Bronchial epithelial cell (primary cell): ENCODE measurements around the gene COPRS. TPM values are rescaled to one million over a fixed set of nuclear protein-coding genes. Genes with fewer than 3 reads are reported as not detected.
"Not testable (repeated sequence)": the region's sequence is repeated elsewhere in the genome, so short reads cannot be mapped to it uniquely, and the experiment has no call there.

ENCODE experiments used
- DNase-seq: peaks from one replicate; pipeline ENCODE4 v3.0.0-alpha.2; 2010; ENCODE audit warnings: low read depth
- FAIRE-seq: peaks from 2 replicates; lab custom pipeline; 2011; peaks lifted over from hg19 to GRCh38; lab: Jason Lieb, UNC
- H3K27me3 ChIP-seq: 2 replicates; pipeline ENCODE4 v1.5.1; 2011; ENCODE audit warnings: low read length; ENCODE audit not compliant: control insufficient read depth, insufficient read depth
- H3K36me3 ChIP-seq: 2 replicates; pipeline ENCODE4 v1.5.1; 2011; ENCODE audit warnings: low read length; ENCODE audit not compliant: control insufficient read depth, insufficient read depth
- H3K4me3 ChIP-seq: 2 replicates; pipeline ENCODE4 v1.5.1; 2011; ENCODE audit warnings: mild to moderate bottlenecking, low read depth, low read length, control low read depth
- CTCF ChIP-seq: IDR thresholded peaks from 2 replicates; pipeline ENCODE4 v1.5.1; 2011; ENCODE audit warnings: mild to moderate bottlenecking, moderate library complexity, low read length, control low read depth, inconsistent platforms; ENCODE audit not compliant: insufficient read depth, severe bottlenecking
- total RNA-seq: library from RNA; depleted of rRNA; stranded (reverse); fragments of >200 nt; gene quantifications from 2 replicates; pipeline ENCODE4 v1.2.1, GENCODE V29; 2014

Gene COPRS
- total RNA-seq, 1 donor from 2014 or later: 78.7 TPM

- Histone ChIP-seq H3K36me3 (no peaks in the 10 kb centered on the region), H3K27me3 (no peaks in the 10 kb centered on the region), H3K4me3 (no peak overlapping the region)
- DNase-seq: no peak
- no peak for FAIRE-seq
- TF ChIP-seq CTCF: no peak
Observed at GRCh38 chr17:31835984-31836383, 23.1 kb downstream of the COPRS start.

- DNase-seq (no peak), FAIRE-seq (no peak)
- Histone ChIP-seq H3K36me3 (no peaks in the 10 kb centered on the region), H3K27me3 (no peaks in the 10 kb centered on the region), H3K4me3 (no peak overlapping the region)
- no peak for TF ChIP-seq CTCF
Observed at GRCh38 chr17:31834448-31834847, 24.6 kb downstream of the COPRS start.

- no peak overlapping the region for H3K4me3 ChIP-seq
- DNase-seq (no peak), FAIRE-seq (no peak)
- H3K27me3 ChIP-seq: no peaks in the 10 kb centered on the region
- no peak for TF ChIP-seq CTCF
- no peaks in the 10 kb centered on the region for H3K36me3 ChIP-seq
Observed at GRCh38 chr17:31832746-31833145, 26.3 kb downstream of the COPRS start.

- Histone ChIP-seq H3K36me3 (no peaks in the 10 kb centered on the region), H3K4me3 (no peak overlapping the region), H3K27me3 (no peaks in the 10 kb centered on the region)
- DNase-seq (no peak), FAIRE-seq (no peak)
- TF ChIP-seq CTCF: no peak
Observed at GRCh38 chr17:31830971-31831858, 27.8 kb downstream of the COPRS start.

GRCh38 chr17:31829649-31830048 is 29.4 kb downstream of the COPRS start:
- FAIRE-seq: no peak
- Histone ChIP-seq H3K4me3 (no peak overlapping the region), H3K36me3 (no peaks in the 10 kb centered on the region), H3K27me3 (no peaks in the 10 kb centered on the region)
- DNase-seq: no peak
- TF ChIP-seq CTCF: no peak

- DNase-seq, H3K36me3 ChIP-seq, FAIRE-seq, H3K27me3 ChIP-seq, H3K4me3 ChIP-seq: not testable (repeated sequence)
Observed at GRCh38 chr17:31828955-31829354, 30.1 kb downstream of the COPRS start.
